GM12878 (cell line): Measurements from ENCODE around the gene SLC4A9. TPM values are rescaled to one million over a fixed set of nuclear protein-coding genes. Genes with fewer than 3 reads are reported as not detected.

Source experiments
- ATAC-seq: fragments of 200-7000 bp; cut with Tn5 transposase; 3 replicates; pipeline ENCODE4 v1.9.1; 2020; ENCODE audit warnings: mild to moderate bottlenecking, moderate library complexity
- BruUV-seq: library from RNA; stranded (reverse); fragments of 400-500 nt; replicated peaks from 2 replicates; lab custom pipeline; 2021; lab: Mats Ljungman, UMichigan
- CTCF ChIA-PET: fragments of 300-600 bp; sonication (Branson Sonifier 250); formaldehyde crosslinking; extraction: SDS; loops from one replicate; lab custom pipeline; 2021; ENCODE audit warnings: inconsistent platforms; lab: Yijun Ruan, JAX
- POLR2A ChIA-PET: fragments of 350-600 bp; formaldehyde crosslinking; extraction: SDS; loops from one replicate; lab custom pipeline; 2021; ENCODE audit warnings: inconsistent platforms; lab: Charles Lee
- RAD21 ChIA-PET: fragments of 300-600 bp; sonication (Branson Sonifier 250); formaldehyde crosslinking; loops from one replicate; lab custom pipeline; 2023; ENCODE audit warnings: antibody characterized with exemption; ENCODE audit not compliant: unreplicated experiment; lab: Charles Lee
- SMC1A ChIA-PET: fragments of 300-600 bp; sonication (Branson Sonifier 250); formaldehyde crosslinking; loops from one replicate; lab custom pipeline; 2023; ENCODE audit not compliant: unreplicated experiment, uncharacterized antibody; lab: Charles Lee
- DNase-seq: peaks from one replicate; pipeline ENCODE4 v3.0.0-alpha.2; 2011; ENCODE audit warnings: low read depth, low spot score
- FAIRE-seq: peaks from 3 replicates; lab custom pipeline; 2011; peaks lifted over from hg19 to GRCh38; lab: Jason Lieb, UNC
- H2AFZ ChIP-seq: 2 replicates; pipeline ENCODE4 v1.6.0; 2011; ENCODE audit warnings: low read depth, low read length, control low read depth; ENCODE audit not compliant: control insufficient read depth
- H3K27ac ChIP-seq: 2 replicates; pipeline ENCODE4 v1.5.1; 2011; ENCODE audit warnings: control low read depth; ENCODE audit not compliant: control insufficient read depth, insufficient read depth
- H3K27me3 ChIP-seq, 2 experiments: replicated peaks in 1 of 2; 2 replicates each; pipeline versions ENCODE4 v1.6.0 to v1.6.1; 2011; ENCODE audit warnings: low read length in 1 of 2; ENCODE audit not compliant: control insufficient read depth in 2 of 2, insufficient read depth in 2 of 2
- H3K36me3 ChIP-seq, 2 experiments: 2 replicates each; pipeline ENCODE4 v1.5.1; 2011; ENCODE audit warnings: low read length in 1 of 2; ENCODE audit not compliant: control insufficient read depth in 2 of 2, insufficient read depth in 2 of 2
- H3K4me1 ChIP-seq: 2 replicates; pipeline ENCODE4 v1.6.1; 2011; ENCODE audit warnings: mild to moderate bottlenecking, low read length, moderate library complexity, mixed read lengths; ENCODE audit not compliant: control insufficient read depth, insufficient read depth
- H3K4me2 ChIP-seq: 2 replicates; pipeline ENCODE4 v1.6.0; 2011; ENCODE audit warnings: control low read depth; ENCODE audit not compliant: control insufficient read depth, insufficient read depth
- H3K4me3 ChIP-seq: fragments of 200-600 bp; sonication (generic); 2 replicates; pipeline ENCODE4 v1.5.1; 2016
- H3K79me2 ChIP-seq: 2 replicates; pipeline ENCODE4 v1.6.0; 2011; ENCODE audit warnings: low read length; ENCODE audit not compliant: control insufficient read depth, insufficient read depth
- H3K9ac ChIP-seq: 2 replicates; pipeline ENCODE4 v1.8.0; 2011; ENCODE audit warnings: low read length, control low read depth, mixed read lengths; ENCODE audit not compliant: control insufficient read depth, insufficient read depth
- H3K9me3 ChIP-seq: replicated peaks from 3 replicates; pipeline ENCODE4 v1.5.1; 2011; ENCODE audit warnings: mild to moderate bottlenecking, low read length; ENCODE audit not compliant: control insufficient read depth, insufficient read depth
- H4K20me1 ChIP-seq: 2 replicates; pipeline ENCODE4 v1.6.0; 2011; ENCODE audit not compliant: control insufficient read depth, insufficient read depth
- BHLHE40 ChIP-seq, 2 experiments: fragments of 450-650 bp in 1 of 2; IDR thresholded peaks; 2 replicates each; pipeline ENCODE4 v1.6.1; 2011 to 2017; ENCODE audit warnings: low read depth in 2 of 2, borderline replicate concordance in 1 of 2, improper control_type of control experiment in 1 of 2, low read length in 1 of 2, mild to moderate bottlenecking in 1 of 2
- DPF2 ChIP-seq: fragments of 450-650 bp; IDR thresholded peaks from 2 replicates; pipeline ENCODE4 v1.6.1; 2017; ENCODE audit warnings: mild to moderate bottlenecking
- EZH2 ChIP-seq: IDR thresholded peaks from 2 replicates; pipeline ENCODE4 v1.6.1; 2012; ENCODE audit warnings: low read depth, mild to moderate bottlenecking, control low read depth, inconsistent platforms, low read length, borderline replicate concordance; ENCODE audit not compliant: control insufficient read depth
- HDAC6 ChIP-seq: fragments of 200-600 bp; sonication (generic); IDR thresholded peaks from one replicate; pipeline ENCODE4 v1.8.0; 2017; ENCODE audit warnings: antibody characterized with exemption; ENCODE audit not compliant: unreplicated experiment
- NFXL1 ChIP-seq: fragments of 450-650 bp; IDR thresholded peaks from 2 replicates; pipeline ENCODE4 v1.6.1; 2017; ENCODE audit warnings: antibody characterized with exemption, mild to moderate bottlenecking, borderline replicate concordance
- NR2C1 ChIP-seq: fragments of 450-650 bp; IDR thresholded peaks from 2 replicates; pipeline ENCODE4 v1.6.1; 2017; ENCODE audit warnings: antibody characterized with exemption, mild to moderate bottlenecking, moderate library complexity
- RBBP5 ChIP-seq: fragments of 200-600 bp; sonication (generic); conservative IDR thresholded peaks from 2 replicates; pipeline ENCODE4 v1.6.1; 2016
- RELA ChIP-seq: fragments of 450-650 bp; IDR thresholded peaks from 2 replicates; pipeline ENCODE4 v1.8.0; 2014; ENCODE audit warnings: borderline replicate concordance; ENCODE audit not compliant: partially characterized antibody
- SIX5 ChIP-seq: IDR thresholded peaks from 2 replicates; pipeline ENCODE4 v1.6.1; 2011; ENCODE audit warnings: mild to moderate bottlenecking, low read depth, low read length, moderate library complexity; ENCODE audit not compliant: severe bottlenecking
- SMARCA5 ChIP-seq: fragments of 450-650 bp; IDR thresholded peaks from 2 replicates; pipeline ENCODE4 v1.6.1; 2017; ENCODE audit warnings: mild to moderate bottlenecking
- WGBS: methylation state at CpG from one replicate; pipeline ENCODE4 v1.1.6; 2016; ENCODE audit warnings: low lambda C conversion rate; ENCODE audit not compliant: insufficient replicate concordance, insufficient coverage; ENCODE audit errors: missing lambda C conversion rate; 5-methylcytosine and 5-hydroxymethylcytosine counted together
- in situ Hi-C: fragments of 300-500 bp; cut with MboI; formaldehyde crosslinking; loops from 9 replicates; pipeline ENCODE4 v1.14.3; 2018; ENCODE audit warnings: mixed read lengths
- intact Hi-C: fragments of 100-400 bp; cut with micrococcal nuclease; formaldehyde crosslinking; loops from one replicate; pipeline ENCODE4 v1.14.2; 2022; ENCODE audit not compliant: unreplicated experiment
- polyA plus RNA-seq, 11 experiments: library from polyadenylated mRNA; depleted of rRNA in 4 of 11; unstranded in 6 of 11; stranded (reverse) in 5 of 11; fragments of >200 nt; fragmentation: Nextera tagmentation in 4 of 11; fragmentation: Illumina TruSeq in 1 of 11; extraction: Ambion mirVana in 4 of 11; extraction: Trizol in 1 of 11; gene quantifications; 1 replicate in 1 of 11; 2 replicates in 10 of 11; pipeline versions ENCODE4 v1.2.1 to v1.2.3, GENCODE V29; 2011 to 2016; ENCODE audit warnings: inconsistent platforms in 2 of 11, missing spikeins in 2 of 11, low read depth in 1 of 11
- total RNA-seq, 4 experiments: library from RNA; depleted of rRNA in 3 of 4; stranded (reverse); fragments of >200 nt in 3 of 4; fragmentation: Illumina TruSeq in 1 of 4; extraction: Trizol in 1 of 4; gene quantifications; 2 replicates each; pipeline versions ENCODE4 v1.2.1 to v1.2.3, GENCODE V29; 2013 to 2021
- TF ChIP-seq, protein P1 (sequence below): IDR thresholded peaks from 2 replicates; pipeline ENCODE4 v1.6.1; 2012; ENCODE audit warnings: low read depth, low read length, improper control_type of control experiment
- TF ChIP-seq, protein P2 (sequence below), 3 experiments: IDR thresholded peaks in 2 of 3; conservative IDR thresholded peaks in 1 of 3; 2 replicates each; pipeline ENCODE4 v1.5.1; 2011; ENCODE audit warnings: low read depth in 3 of 3, low read length in 3 of 3, mild to moderate bottlenecking in 3 of 3, control low read depth in 2 of 3, moderate library complexity in 2 of 3, inconsistent platforms in 1 of 3, mixed read lengths in 1 of 3; ENCODE audit not compliant: control insufficient read depth in 2 of 3, insufficient read depth in 1 of 3; ENCODE audit errors: extremely low read depth in 1 of 3

SLC4A9 gene
- total and polyA plus RNA-seq, 10 of the 15 experiments (the other 5 are each of a cell fraction or from before 2014, with no cell fraction given), result 0.03 to 0.05 (median 0.05) TPM; not detected in 7

DNA sequence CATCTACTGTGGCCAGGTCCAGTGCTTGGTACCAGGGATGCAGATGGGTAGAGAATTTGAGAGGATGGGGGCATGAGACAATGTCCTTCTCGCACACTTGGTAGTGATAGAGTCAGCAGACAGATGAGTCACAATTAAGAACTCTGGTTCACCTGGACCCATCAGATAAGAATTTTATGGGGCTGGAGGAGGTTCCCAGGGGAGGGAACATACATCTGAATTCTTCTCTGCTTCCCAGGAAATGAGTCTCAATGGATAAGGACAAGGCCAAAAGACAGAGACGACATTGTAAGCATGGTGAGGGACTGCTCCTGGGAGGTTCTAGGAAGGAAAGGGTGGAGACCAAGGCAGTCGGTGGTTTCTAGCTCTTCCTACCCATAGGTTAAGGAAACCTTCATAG lies 5.3 kb downstream of the SLC4A9 start:
- Histone ChIP-seq H3K9me3 (no peaks in the 10 kb centered on the region), H4K20me1 (no peaks in the 10 kb centered on the region), H3K4me3 (no peak overlapping the region), H3K9ac (no peak overlapping the region), H3K4me2 (no peak overlapping the region), H3K79me2 (no peaks in the 10 kb centered on the region), H3K4me1 (no peaks in the 10 kb centered on the region; the same call in 1 of the 2 replicates), H3K27me3 (no peaks in the 10 kb centered on the region), H3K36me3 (no peaks in the 10 kb centered on the region), H2AFZ (no peak overlapping the region), H3K27ac (no peak overlapping the region)
- in situ Hi-C loops (no loop called here), intact Hi-C loops (no loop called here)
- no TSS peak for BruUV-seq
- TF ChIP-seq RELA (no peak), NR2C1 (no peak), DPF2 (no peak), SIX5 (no peak), HDAC6 (no peak), NFXL1 (no peak), EZH2 (no peak), RBBP5 (no peak), BHLHE40 (IDR thresholded peaks at IDR 0.05; ENCODE audit: borderline replicate concordance in 1 of 2, low read depth in 2 of 2, low read length in 1 of 2) (no peak), SMARCA5 (no peak)
- TF ChIP-seq, protein P1, sequence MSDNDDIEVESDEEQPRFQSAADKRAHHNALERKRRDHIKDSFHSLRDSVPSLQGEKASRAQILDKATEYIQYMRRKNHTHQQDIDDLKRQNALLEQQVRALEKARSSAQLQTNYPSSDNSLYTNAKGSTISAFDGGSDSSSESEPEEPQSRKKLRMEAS, result no peak
- TF ChIP-seq, protein P2, sequence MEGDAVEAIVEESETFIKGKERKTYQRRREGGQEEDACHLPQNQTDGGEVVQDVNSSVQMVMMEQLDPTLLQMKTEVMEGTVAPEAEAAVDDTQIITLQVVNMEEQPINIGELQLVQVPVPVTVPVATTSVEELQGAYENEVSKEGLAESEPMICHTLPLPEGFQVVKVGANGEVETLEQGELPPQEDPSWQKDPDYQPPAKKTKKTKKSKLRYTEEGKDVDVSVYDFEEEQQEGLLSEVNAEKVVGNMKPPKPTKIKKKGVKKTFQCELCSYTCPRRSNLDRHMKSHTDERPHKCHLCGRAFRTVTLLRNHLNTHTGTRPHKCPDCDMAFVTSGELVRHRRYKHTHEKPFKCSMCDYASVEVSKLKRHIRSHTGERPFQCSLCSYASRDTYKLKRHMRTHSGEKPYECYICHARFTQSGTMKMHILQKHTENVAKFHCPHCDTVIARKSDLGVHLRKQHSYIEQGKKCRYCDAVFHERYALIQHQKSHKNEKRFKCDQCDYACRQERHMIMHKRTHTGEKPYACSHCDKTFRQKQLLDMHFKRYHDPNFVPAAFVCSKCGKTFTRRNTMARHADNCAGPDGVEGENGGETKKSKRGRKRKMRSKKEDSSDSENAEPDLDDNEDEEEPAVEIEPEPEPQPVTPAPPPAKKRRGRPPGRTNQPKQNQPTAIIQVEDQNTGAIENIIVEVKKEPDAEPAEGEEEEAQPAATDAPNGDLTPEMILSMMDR (IDR thresholded peaks at IDR 0.05 in 2 of 3, conservative IDR thresholded peaks at IDR 0.05 in 1 of 3; ENCODE audit: control insufficient read depth in 2 of 3, extremely low read depth in 1 of 3, insufficient read depth in 1 of 3, low read depth in 3 of 3, low read length in 3 of 3), result no peak
- CTCF ChIA-PET, result interaction anchor here (0.9 to 2.8 kb wide), 10 partner anchors 8 to 357 kb away, joined by 3 to 36 read pairs (median 4); no protein-coding TSS in a partner anchor
- SMC1A ChIA-PET, result interaction anchor here (1.0 to 1.7 kb wide), 2 partner anchors 124 to 354 kb away, joined by 3 to 6 read pairs; no protein-coding TSS in a partner anchor
- POLR2A ChIA-PET, result no interaction called here
- no peak for DNase-seq
- ATAC-seq, result no peak
- FAIRE-seq, result no peak
- WGBS, result 91% methylated on average over 3 of the region's 3 CpGs
- RAD21 ChIA-PET, result interaction anchor here (0.6 to 4.9 kb wide), 3 partner anchors 10 to 355 kb away, joined by 3 to 34 read pairs (median 4); partner anchors contain the start of gene HBEGF
